Right lobe of liver (tissue), 6 donors: ENCODE results near the gene ERC2. TPM values are rescaled to one million over a fixed set of nuclear protein-coding genes. Genes with fewer than 3 reads are reported as not detected.

Experiments
- ATAC-seq, 4 donors: fragments of 200-7000 bp; cut with Tn5 transposase; one replicate each; pipeline ENCODE4 v1.9.1; 2020; ENCODE audit warnings: mild to moderate bottlenecking in 4 of 4, moderate library complexity in 4 of 4
- DNase-seq, 3 donors: peaks; one replicate each; pipeline ENCODE4 v3.0.0-alpha.2; 2020
- H3K27ac ChIP-seq, 3 donors: fragments of 200-600 bp; one replicate each; pipeline ENCODE4 v1.8.0; 2022
- H3K27me3 ChIP-seq, 2 donors: fragments of 200-600 bp; one replicate each; pipeline ENCODE4 v1.8.0; 2022
- H3K36me3 ChIP-seq, 4 donors: fragments of 200-600 bp; sonication (generic) in 1 of 4; one replicate each; pipeline versions ENCODE4 v1.5.1 to v1.8.0; 2017 to 2022; ENCODE audit warnings: control low read depth in 1 of 4
- H3K4me1 ChIP-seq, 4 donors: fragments of 200-600 bp; sonication (generic) in 1 of 4; one replicate each; pipeline versions ENCODE4 v1.5.1 to v1.8.0; 2017 to 2022; ENCODE audit warnings: control low read depth in 1 of 4
- H3K4me3 ChIP-seq, 3 donors: fragments of 200-600 bp; one replicate each; pipeline ENCODE4 v1.8.0; 2022
- H3K9me3 ChIP-seq, 4 donors: fragments of 200-600 bp; sonication (generic) in 1 of 4; one replicate each; pipeline versions ENCODE4 v1.5.1 to v1.8.0; 2017 to 2022; ENCODE audit warnings: control low read depth in 1 of 4
- CTCF ChIP-seq, 4 donors: fragments of 200-600 bp in 3 of 4; fragments of 450-650 bp in 1 of 4; IDR thresholded peaks; one replicate each; pipeline versions ENCODE4 v1.5.1 to v1.8.0; 2016 to 2022; ENCODE audit warnings: antibody characterized with exemption in 4 of 4, mild to moderate bottlenecking in 2 of 4
- POLR2A ChIP-seq: fragments of 450-650 bp; IDR thresholded peaks from one replicate; pipeline ENCODE4 v1.6.1; 2017; ENCODE audit warnings: antibody characterized with exemption, mild to moderate bottlenecking
- WGBS: methylation state at CpG from one replicate; pipeline ENCODE4 v1.1.6; 2018; ENCODE audit warnings: low coverage, low lambda C conversion rate; ENCODE audit not compliant: insufficient coverage; ENCODE audit errors: missing lambda C conversion rate; 5-methylcytosine and 5-hydroxymethylcytosine counted together
- intact Hi-C, 2 donors: fragments of 100-400 bp; cut with DNase I; formaldehyde crosslinking; loops; one replicate each; pipeline versions ENCODE4 v1.11.2 to v1.14.1; 2022
- total RNA-seq, 6 experiments: library from RNA; depleted of rRNA in 2 of 6; stranded (reverse); fragments of >200 nt in 2 of 6; fragmentation: NEBNext Ultra II Directional in 3 of 6; extraction: Animal tissue kit (Norgen Biotek cat#: 25700) in 3 of 6; gene quantifications; one replicate each; pipeline versions ENCODE4 v1.1.0 to v1.2.4, GENCODE V29; 2016 to 2023
- donor health status: DM: no; HTN: yes; CAD: no.
- donor health status: DM: no; HTN: no; CAD: no.
- donor health status: DM: no; HTN: no; CAD: no.
- donor health status: DM: no; HTN: yes; CAD: no.
- donor health status: DM: no; HTN: yes; CAD: no.

Gene ERC2
- total RNA-seq, 6 experiments from 2014 or later, result not detected

- H3K4me1 ChIP-seq, result no peaks in the 10 kb centered on the region
- no peak overlapping the region for H3K27ac ChIP-seq
- ATAC-seq, result no peak
- no peaks in the 10 kb centered on the region for H3K9me3 ChIP-seq
- no peaks in the 10 kb centered on the region for H3K27me3 ChIP-seq
- H3K4me3 ChIP-seq, result no peak overlapping the region
- TF ChIP-seq POLR2A (no peak), CTCF (IDR thresholded peaks at IDR 0.05) (no peak)
- DNase-seq, result no peak
- intact Hi-C loops, result no loop called here
- H3K36me3 ChIP-seq, result no peaks in the 10 kb centered on the region
These were observed 361.1 kb downstream of the ERC2 start for GRCh38 chr3:56107157-56107556.

GRCh38 chr3:56102032-56102431 is 366.2 kb downstream of the ERC2 start:
- Histone ChIP-seq H3K4me3 (no peak overlapping the region), H3K9me3 (no peaks in the 10 kb centered on the region), H3K36me3 (no peaks in the 10 kb centered on the region), H3K4me1 (no peaks in the 10 kb centered on the region), H3K27ac (no peak overlapping the region), H3K27me3 (no peaks in the 10 kb centered on the region)
- DNase-seq, result no peak
- ATAC-seq, result no peak
- TF ChIP-seq POLR2A, result no peak
- no peak for TF ChIP-seq CTCF (IDR thresholded peaks at IDR 0.05)
- 63% methylated on average over 6 of the region's 6 CpGs for WGBS
- intact Hi-C loops, result no loop called here

DNA sequence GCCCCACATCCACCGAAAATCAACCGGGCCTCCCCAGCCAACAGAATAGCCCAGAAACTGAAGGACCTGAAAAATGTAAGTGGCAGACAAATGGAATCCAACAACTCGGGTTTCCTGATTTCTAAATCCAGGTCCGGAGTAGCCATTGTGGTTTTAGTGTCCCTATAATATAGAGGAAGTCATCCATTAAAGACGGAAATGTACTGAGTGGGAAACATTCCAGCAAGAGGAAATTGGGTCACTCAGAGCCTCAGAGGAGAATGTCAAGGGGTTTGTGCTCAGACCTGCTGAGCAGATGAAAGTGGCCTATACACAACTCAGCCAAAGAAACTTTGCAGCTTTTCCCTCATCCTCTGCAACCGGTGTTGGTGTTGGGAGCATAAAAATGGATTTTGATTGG is 366.7 kb downstream of the ERC2 start:
- no peaks in the 10 kb centered on the region for H3K36me3 ChIP-seq
- no peaks in the 10 kb centered on the region for H3K9me3 ChIP-seq
- no peak overlapping the region for H3K27ac ChIP-seq
- WGBS, result 30% methylated on average over 6 of the region's 6 CpGs
- no peak overlapping the region for H3K4me3 ChIP-seq
- no peaks in the 10 kb centered on the region for H3K4me1 ChIP-seq
- DNase-seq (no peak), ATAC-seq (no peak)
- no peaks in the 10 kb centered on the region for H3K27me3 ChIP-seq
- no peak for TF ChIP-seq CTCF (IDR thresholded peaks at IDR 0.05)
- no peak for TF ChIP-seq POLR2A
- intact Hi-C loops, result no loop called here

- DNase-seq, result no peak
- WGBS, result 64% methylated on average over 2 of the region's 2 CpGs
These were observed 371.3 kb downstream of the ERC2 start for GRCh38 chr3:56096999-56097398.

More at GRCh38 chr3:56096999-56097398, 371.3 kb downstream of the ERC2 start:
- TF ChIP-seq CTCF (IDR thresholded peaks at IDR 0.05) (no peak), POLR2A (no peak)
- no peaks in the 10 kb centered on the region for H3K36me3 ChIP-seq
- ATAC-seq, result no peak
- no peaks in the 10 kb centered on the region for H3K9me3 ChIP-seq
- intact Hi-C loops, result no loop called here
- no peaks in the 10 kb centered on the region for H3K27me3 ChIP-seq
- no peaks in the 10 kb centered on the region for H3K4me1 ChIP-seq
- no peak overlapping the region for H3K27ac ChIP-seq
- no peak overlapping the region for H3K4me3 ChIP-seq
